ENCODE measurements around the gene FANCF. TPM values are rescaled to one million over a fixed set of nuclear protein-coding genes. Genes with fewer than 3 reads are reported as not detected.

FANCF gene
- total and polyA plus RNA-seq, 8 donors: 1.8 to 13.0 (median 7.8) TPM

DNA sequence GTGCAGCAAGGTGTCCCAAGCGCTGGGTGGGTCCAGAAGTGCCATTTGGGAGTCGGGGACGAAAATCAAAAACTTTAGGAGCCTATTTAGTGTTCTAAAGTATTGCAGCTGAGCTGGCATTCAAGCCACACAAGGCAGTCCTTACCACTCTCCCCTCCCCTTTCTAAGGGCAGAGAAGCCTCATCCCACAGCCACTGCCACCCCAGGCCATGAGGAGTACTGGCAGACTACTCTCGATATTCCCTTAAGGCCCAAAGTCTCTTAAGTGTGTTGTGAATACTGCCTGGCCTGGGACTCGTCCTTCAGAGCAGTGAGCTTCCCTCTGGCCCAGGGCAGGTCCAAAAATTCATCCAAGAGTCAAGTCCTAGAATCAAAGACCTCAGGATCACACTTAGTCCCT lies 7.8 kb downstream of the FANCF start:
- H3K4me3 ChIP-seq: no peak overlapping the region
- DNase-seq: no peak
- H3K4me1 ChIP-seq: peaks cover 0 to 3% (median 0%) of the 10 kb centered on the region in 4 donors
- H3K27ac ChIP-seq: no peak overlapping the region
- no peaks in the 10 kb centered on the region for H3K27me3 ChIP-seq
- H3K9me3 ChIP-seq: no peaks in the 10 kb centered on the region
- no peak for TF ChIP-seq EP300 (IDR thresholded peaks at IDR 0.05)
- TF ChIP-seq POLR2A (IDR thresholded peaks at IDR 0.05): no peak
- TF ChIP-seq, protein P1, sequence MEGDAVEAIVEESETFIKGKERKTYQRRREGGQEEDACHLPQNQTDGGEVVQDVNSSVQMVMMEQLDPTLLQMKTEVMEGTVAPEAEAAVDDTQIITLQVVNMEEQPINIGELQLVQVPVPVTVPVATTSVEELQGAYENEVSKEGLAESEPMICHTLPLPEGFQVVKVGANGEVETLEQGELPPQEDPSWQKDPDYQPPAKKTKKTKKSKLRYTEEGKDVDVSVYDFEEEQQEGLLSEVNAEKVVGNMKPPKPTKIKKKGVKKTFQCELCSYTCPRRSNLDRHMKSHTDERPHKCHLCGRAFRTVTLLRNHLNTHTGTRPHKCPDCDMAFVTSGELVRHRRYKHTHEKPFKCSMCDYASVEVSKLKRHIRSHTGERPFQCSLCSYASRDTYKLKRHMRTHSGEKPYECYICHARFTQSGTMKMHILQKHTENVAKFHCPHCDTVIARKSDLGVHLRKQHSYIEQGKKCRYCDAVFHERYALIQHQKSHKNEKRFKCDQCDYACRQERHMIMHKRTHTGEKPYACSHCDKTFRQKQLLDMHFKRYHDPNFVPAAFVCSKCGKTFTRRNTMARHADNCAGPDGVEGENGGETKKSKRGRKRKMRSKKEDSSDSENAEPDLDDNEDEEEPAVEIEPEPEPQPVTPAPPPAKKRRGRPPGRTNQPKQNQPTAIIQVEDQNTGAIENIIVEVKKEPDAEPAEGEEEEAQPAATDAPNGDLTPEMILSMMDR (IDR thresholded peaks at IDR 0.05): no peak
- TF ChIP-seq POLR2AphosphoS5 (IDR thresholded peaks at IDR 0.05): no peak
- intact Hi-C loops (cut with DNase I; ENCODE audit: low total_unique reads): no loop called here
- no peaks in the 10 kb centered on the region for H3K36me3 ChIP-seq
- 85 to 94% (median 89%) methylated on average over 5 of the region's 5 CpGs for WGBS, 5 donors

DNA sequence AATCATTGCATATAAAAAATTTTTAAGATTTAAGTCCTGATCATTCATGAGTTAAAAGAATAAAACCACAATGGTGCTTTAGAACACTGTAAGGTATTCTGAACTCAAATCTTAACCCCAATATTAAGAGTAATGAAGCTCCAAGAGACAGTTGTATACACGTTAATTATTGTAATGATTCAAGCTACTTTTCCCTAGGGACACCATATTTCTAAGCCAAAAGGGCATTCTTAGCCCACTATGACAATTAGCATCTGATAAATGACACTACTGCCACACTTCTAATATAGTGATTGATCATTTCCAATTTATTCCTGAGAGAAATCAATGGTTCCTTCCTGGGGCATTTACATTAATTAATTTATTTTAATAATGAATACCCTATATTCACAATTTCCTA lies 21.7 kb downstream of the FANCF start:
- Histone ChIP-seq H3K4me3 (no peak overlapping the region), H3K27ac (no peak overlapping the region), H3K9me3 (no peaks in the 10 kb centered on the region), H3K27me3 (no peaks in the 10 kb centered on the region), H3K36me3 (no peaks in the 10 kb centered on the region), H3K4me1 (no peaks in the 10 kb centered on the region)
- TF ChIP-seq POLR2AphosphoS5 (IDR thresholded peaks at IDR 0.05) (no peak), EP300 (IDR thresholded peaks at IDR 0.05) (no peak), POLR2A (IDR thresholded peaks at IDR 0.05) (no peak)
- TF ChIP-seq, protein P1 (IDR thresholded peaks at IDR 0.05): no peak
- intact Hi-C loops (cut with DNase I; ENCODE audit: low total_unique reads): no loop called here
- DNase-seq: no peak
- 36 to 46% (median 45%) methylated on average over 1 of the region's 1 CpG for WGBS, 5 donors

DNA sequence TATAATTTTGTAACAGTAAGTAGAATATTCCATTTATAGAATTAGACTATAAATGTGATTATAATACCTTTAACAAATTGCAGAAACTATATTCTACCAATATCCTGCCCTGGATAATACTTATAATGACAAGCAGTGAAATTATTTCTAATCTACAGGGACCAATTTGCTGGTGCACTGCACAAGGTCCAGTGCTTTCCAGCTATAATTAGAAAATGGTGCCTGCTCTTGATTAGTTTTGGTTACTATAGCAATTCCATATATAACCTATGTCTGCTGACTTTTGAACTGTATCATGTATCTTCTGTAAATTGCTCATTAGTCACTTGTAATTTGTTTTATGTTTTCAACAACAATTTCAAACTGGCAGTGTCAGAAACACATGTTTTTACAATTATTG lies 23.1 kb downstream of the FANCF start:
- no peaks in the 10 kb centered on the region for H3K27me3 ChIP-seq
- intact Hi-C loops (cut with DNase I; ENCODE audit: low total_unique reads): no loop called here
- H3K27ac ChIP-seq: no peak overlapping the region
- no peaks in the 10 kb centered on the region for H3K4me1 ChIP-seq
- H3K36me3 ChIP-seq: no peaks in the 10 kb centered on the region
- no peaks in the 10 kb centered on the region for H3K9me3 ChIP-seq
- H3K4me3 ChIP-seq: no peak overlapping the region
- TF ChIP-seq POLR2AphosphoS5 (IDR thresholded peaks at IDR 0.05) (no peak), POLR2A (IDR thresholded peaks at IDR 0.05) (no peak)
- TF ChIP-seq, protein P1 (IDR thresholded peaks at IDR 0.05): no peak
- DNase-seq: no peak

DNA sequence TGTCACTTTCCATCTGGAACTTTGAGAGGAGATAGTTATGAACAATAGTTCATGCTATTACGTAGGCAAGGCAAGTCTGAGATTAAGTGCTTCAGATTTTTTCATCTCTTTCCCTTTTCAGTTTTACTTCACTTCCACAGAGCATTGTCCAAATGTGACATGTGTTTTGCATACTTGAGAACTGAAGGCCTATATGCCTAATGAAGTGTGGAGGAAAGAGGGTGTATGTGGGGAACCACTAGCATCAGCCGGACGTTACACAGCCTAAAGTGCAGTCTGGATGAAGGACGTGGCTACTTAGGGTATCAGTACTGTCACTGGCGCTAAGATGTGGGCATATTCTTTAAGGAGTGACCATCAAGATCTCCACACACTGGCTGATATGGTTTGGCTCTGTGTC lies 26.2 kb downstream of the FANCF start:
- TF ChIP-seq, protein P1 (IDR thresholded peaks at IDR 0.05): no peak
- TF ChIP-seq EP300 (IDR thresholded peaks at IDR 0.05): no peak
- TF ChIP-seq POLR2AphosphoS5 (IDR thresholded peaks at IDR 0.05): no peak
- no peak for TF ChIP-seq POLR2A (IDR thresholded peaks at IDR 0.05)
- Histone ChIP-seq H3K27me3 (no peaks in the 10 kb centered on the region), H3K4me1 (no peaks in the 10 kb centered on the region), H3K27ac (no peak overlapping the region), H3K36me3 (no peaks in the 10 kb centered on the region), H3K4me3 (no peak overlapping the region), H3K9me3 (no peaks in the 10 kb centered on the region)
- intact Hi-C loops (cut with DNase I; ENCODE audit: low total_unique reads): no loop called here
- WGBS, 5 donors: 83 to 90% (median 89%) methylated on average over 5 of the region's 5 CpGs
- no peak for DNase-seq

Measured in stomach (tissue), 9 donors.